GDM1 (cell line): ENCODE results near the gene SLAIN1.
"Not testable (repeated sequence)": the region's sequence is repeated elsewhere in the genome, so short reads cannot be mapped to it uniquely, and the experiment has no call there.

Experiments used
- DNase-seq: peaks from one replicate; lab custom pipeline; 2025; lab: John Stamatoyannopoulos, UW

Gene SLAIN1

GRCh38 chr13:77697217-77698103 is at the start of gene SLAIN1:
Gene SLAIN1 (plus strand): TSS chr13:77697687. CDS start chr13:77697914, 227 bp downstream.
- peak; percentile 71 for DNase-seq

- no peak for DNase-seq
Observed at GRCh38 chr13:77650409-77650808, 47.1 kb upstream of the SLAIN1 start.

- DNase-seq, result no peak
Observed at GRCh38 chr13:77653301-77653700, 44.2 kb upstream of the SLAIN1 start.

GRCh38 chr13:77660016-77660415 is 37.5 kb upstream of the SLAIN1 start:
- DNase-seq, result not testable (repeated sequence)

- DNase-seq, result no peak
Observed at GRCh38 chr13:77660841-77661250, 36.6 kb upstream of the SLAIN1 start.

- not testable (repeated sequence) for DNase-seq
Observed at GRCh38 chr13:77662301-77662700, 35.2 kb upstream of the SLAIN1 start.

GRCh38 chr13:77662831-77663230 is 34.7 kb upstream of the SLAIN1 start:
- not testable (repeated sequence) for DNase-seq

GRCh38 chr13:77674852-77675251 is 22.6 kb upstream of the SLAIN1 start:
- DNase-seq, result no peak

- no peak for DNase-seq
Observed at GRCh38 chr13:77678691-77679235, 18.7 kb upstream of the SLAIN1 start.

GRCh38 chr13:77687799-77688198 is 9.7 kb upstream of the SLAIN1 start:
- DNase-seq, result no peak

- no peak for DNase-seq
Observed at GRCh38 chr13:77691871-77692270, 5.6 kb upstream of the SLAIN1 start.

GRCh38 chr13:77692746-77693448 is 4.6 kb upstream of the SLAIN1 start:
- DNase-seq, result no peak

- no peak for DNase-seq
Observed at GRCh38 chr13:77693449-77693940, 4.0 kb upstream of the SLAIN1 start.

GRCh38 chr13:77696006-77696878 is 1.2 kb upstream of the SLAIN1 start:
- DNase-seq, result no peak

- DNase-seq, result no peak
Observed at GRCh38 chr13:77696879-77697216, 639 bp upstream of the SLAIN1 start.

- peak; percentile 20 for DNase-seq
Observed at GRCh38 chr13:77698201-77699058, 943 bp downstream of the SLAIN1 start.

- DNase-seq, result no peak
Observed at GRCh38 chr13:77699059-77699680, 1.7 kb downstream of the SLAIN1 start.

GRCh38 chr13:77701305-77701704 is 3.8 kb downstream of the SLAIN1 start:
- no peak for DNase-seq

GRCh38 chr13:77702366-77702765 is 4.9 kb downstream of the SLAIN1 start:
- no peak for DNase-seq

GRCh38 chr13:77703408-77703807 is 5.9 kb downstream of the SLAIN1 start:
- DNase-seq, result no peak
